Tibial nerve (tissue), 3 donors: ENCODE results near the gene PSMC3.

Experiments used
- POLR2A ChIP-seq, 2 donors: fragments of 450-650 bp; IDR thresholded peaks; one replicate each; pipeline ENCODE4 v1.6.1; 2017; ENCODE audit warnings: antibody characterized with exemption in 2 of 2, mild to moderate bottlenecking in 2 of 2, moderate library complexity in 2 of 2
- TF ChIP-seq, protein P1 (sequence below), 5 experiments: fragments of 200-600 bp in 3 of 5; fragments of 450-650 bp in 2 of 5; sonication (generic) in 3 of 5; IDR thresholded peaks; one replicate each; pipeline ENCODE4 v1.5.1; 2016 to 2019; ENCODE audit warnings: antibody characterized with exemption in 5 of 5, mild to moderate bottlenecking in 3 of 5, moderate library complexity in 2 of 5

DNA sequence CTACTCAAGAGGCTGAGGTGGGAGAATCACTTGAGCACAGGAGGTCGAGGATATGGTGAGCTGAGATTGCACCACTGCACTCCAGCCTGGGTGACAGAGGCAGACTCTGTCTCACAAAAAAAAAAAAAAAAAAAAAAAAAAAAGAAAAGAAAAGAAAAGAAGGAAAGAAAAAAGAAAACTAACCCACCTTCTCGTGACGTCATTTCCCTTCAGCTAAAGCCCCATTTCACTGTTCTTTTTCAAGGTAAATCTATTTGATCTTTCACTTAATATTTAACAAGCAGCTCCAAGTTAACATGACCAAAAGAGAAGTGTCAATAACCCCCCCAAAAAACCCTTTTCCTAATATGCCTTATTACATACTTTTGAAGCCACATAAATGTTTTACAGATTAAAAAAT lies 17.6 kb upstream of the PSMC3 start:
- TF ChIP-seq, protein P1, sequence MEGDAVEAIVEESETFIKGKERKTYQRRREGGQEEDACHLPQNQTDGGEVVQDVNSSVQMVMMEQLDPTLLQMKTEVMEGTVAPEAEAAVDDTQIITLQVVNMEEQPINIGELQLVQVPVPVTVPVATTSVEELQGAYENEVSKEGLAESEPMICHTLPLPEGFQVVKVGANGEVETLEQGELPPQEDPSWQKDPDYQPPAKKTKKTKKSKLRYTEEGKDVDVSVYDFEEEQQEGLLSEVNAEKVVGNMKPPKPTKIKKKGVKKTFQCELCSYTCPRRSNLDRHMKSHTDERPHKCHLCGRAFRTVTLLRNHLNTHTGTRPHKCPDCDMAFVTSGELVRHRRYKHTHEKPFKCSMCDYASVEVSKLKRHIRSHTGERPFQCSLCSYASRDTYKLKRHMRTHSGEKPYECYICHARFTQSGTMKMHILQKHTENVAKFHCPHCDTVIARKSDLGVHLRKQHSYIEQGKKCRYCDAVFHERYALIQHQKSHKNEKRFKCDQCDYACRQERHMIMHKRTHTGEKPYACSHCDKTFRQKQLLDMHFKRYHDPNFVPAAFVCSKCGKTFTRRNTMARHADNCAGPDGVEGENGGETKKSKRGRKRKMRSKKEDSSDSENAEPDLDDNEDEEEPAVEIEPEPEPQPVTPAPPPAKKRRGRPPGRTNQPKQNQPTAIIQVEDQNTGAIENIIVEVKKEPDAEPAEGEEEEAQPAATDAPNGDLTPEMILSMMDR (IDR thresholded peaks at IDR 0.05) = no peak
- TF ChIP-seq POLR2A (IDR thresholded peaks at IDR 0.05) = no peak
